ENCODE data around the gene ZNF248.

DNA sequence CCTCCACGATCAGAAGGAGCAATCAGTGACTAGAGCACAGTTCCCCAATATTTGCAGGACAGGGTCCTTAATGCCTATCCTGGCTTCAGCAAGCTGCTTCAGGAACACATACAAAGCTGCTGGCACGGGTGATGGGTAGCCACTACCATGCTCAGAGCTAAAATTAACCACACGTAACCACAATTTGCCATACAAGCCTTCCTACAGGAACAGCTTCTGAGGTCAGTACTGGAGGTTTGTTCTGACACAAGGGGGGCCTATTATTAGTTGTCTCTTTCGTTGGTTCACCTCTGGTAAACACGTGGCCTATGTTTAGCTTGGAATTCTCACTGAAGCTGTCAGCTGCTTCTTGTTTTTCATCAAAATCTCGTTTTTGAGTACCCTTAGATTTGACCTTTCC lies 41.1 kb downstream of the ZNF248 start:
- TF ChIP-seq POLR2A (IDR thresholded peaks at IDR 0.05), result no peak
- TF ChIP-seq, protein P1, sequence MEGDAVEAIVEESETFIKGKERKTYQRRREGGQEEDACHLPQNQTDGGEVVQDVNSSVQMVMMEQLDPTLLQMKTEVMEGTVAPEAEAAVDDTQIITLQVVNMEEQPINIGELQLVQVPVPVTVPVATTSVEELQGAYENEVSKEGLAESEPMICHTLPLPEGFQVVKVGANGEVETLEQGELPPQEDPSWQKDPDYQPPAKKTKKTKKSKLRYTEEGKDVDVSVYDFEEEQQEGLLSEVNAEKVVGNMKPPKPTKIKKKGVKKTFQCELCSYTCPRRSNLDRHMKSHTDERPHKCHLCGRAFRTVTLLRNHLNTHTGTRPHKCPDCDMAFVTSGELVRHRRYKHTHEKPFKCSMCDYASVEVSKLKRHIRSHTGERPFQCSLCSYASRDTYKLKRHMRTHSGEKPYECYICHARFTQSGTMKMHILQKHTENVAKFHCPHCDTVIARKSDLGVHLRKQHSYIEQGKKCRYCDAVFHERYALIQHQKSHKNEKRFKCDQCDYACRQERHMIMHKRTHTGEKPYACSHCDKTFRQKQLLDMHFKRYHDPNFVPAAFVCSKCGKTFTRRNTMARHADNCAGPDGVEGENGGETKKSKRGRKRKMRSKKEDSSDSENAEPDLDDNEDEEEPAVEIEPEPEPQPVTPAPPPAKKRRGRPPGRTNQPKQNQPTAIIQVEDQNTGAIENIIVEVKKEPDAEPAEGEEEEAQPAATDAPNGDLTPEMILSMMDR (IDR thresholded peaks at IDR 0.05), result no peak

Data from suprapubic skin (tissue), 3 donors.